H1 (cell line): Measurements from ENCODE around the gene UQCR10. TPM values are rescaled to one million over a fixed set of nuclear protein-coding genes. Genes with fewer than 3 reads are reported as not detected.

ENCODE experiments used
- CTCF ChIA-PET: fragments of 300-600 bp; sonication (Branson Sonifier 250); formaldehyde crosslinking; loops from one replicate; lab custom pipeline; 2021; ENCODE audit not compliant: partially characterized antibody; lab: Charles Lee
- POLR2A ChIA-PET: fragments of 300-600 bp; sonication (Branson Sonifier 250); formaldehyde crosslinking; loops from one replicate; lab custom pipeline; 2021; ENCODE audit warnings: inconsistent platforms; ENCODE audit not compliant: partially characterized antibody; lab: Charles Lee
- DNase-seq, 2 experiments: peaks; one replicate each; pipeline versions ENCODE4 v3.0.0 to v3.0.0-alpha.2; 2010 to 2022; ENCODE audit warnings: low spot score in 2 of 2, low read depth in 1 of 2, mixed read lengths in 1 of 2
- FAIRE-seq: peaks from 2 replicates; lab custom pipeline; 2011; peaks lifted over from hg19 to GRCh38; lab: Jason Lieb, UNC
- H2AFZ ChIP-seq: 2 replicates; pipeline ENCODE4 v1.8.1; 2012; ENCODE audit warnings: low read length, inconsistent platforms
- H2AK5ac ChIP-seq: 2 replicates; pipeline ENCODE4 v1.6.1; 2013; ENCODE audit warnings: low read depth, low read length
- H2BK120ac ChIP-seq: replicated peaks from 2 replicates; pipeline ENCODE3; 2013; ENCODE audit warnings: low read depth, low read length, inconsistent platforms
- H2BK12ac ChIP-seq: 2 replicates; pipeline ENCODE4 v1.6.1; 2013; ENCODE audit warnings: low read depth, low read length
- H2BK15ac ChIP-seq: 2 replicates; pipeline ENCODE4 v1.6.1; 2013; ENCODE audit warnings: low read length
- H2BK20ac ChIP-seq: 2 replicates; pipeline ENCODE4 v1.6.1; 2013; ENCODE audit warnings: low read length
- H2BK5ac ChIP-seq: 2 replicates; pipeline ENCODE4 v1.6.1; 2013; ENCODE audit warnings: low read depth, low read length
- H3K14ac ChIP-seq: 2 replicates; pipeline ENCODE4 v1.6.1; 2013; ENCODE audit warnings: inconsistent platforms; ENCODE audit not compliant: insufficient read length
- H3K18ac ChIP-seq: 2 replicates; pipeline ENCODE4 v1.6.1; 2013; ENCODE audit warnings: low read length; ENCODE audit errors: extremely low read depth
- H3K23ac ChIP-seq: 2 replicates; pipeline ENCODE4 v1.6.1; 2013; ENCODE audit warnings: inconsistent platforms; ENCODE audit not compliant: insufficient read length
- H3K23me2 ChIP-seq: 2 replicates; pipeline ENCODE4 v1.6.1; 2013; ENCODE audit warnings: low read depth, low read length
- H3K27ac ChIP-seq: 2 replicates; pipeline ENCODE4 v1.6.1; 2011; ENCODE audit warnings: low read depth, low read length, inconsistent platforms
- H3K27me3 ChIP-seq, 4 experiments: replicated peaks in 1 of 4; 1 replicate in 1 of 4; 2 replicates in 3 of 4; pipeline versions ENCODE4 v1.6.1 to v1.8.1; 2011 to 2013; ENCODE audit warnings: low read length in 3 of 4, mild to moderate bottlenecking in 3 of 4, inconsistent platforms in 2 of 4, mixed read lengths in 2 of 4, moderate library complexity in 1 of 4; ENCODE audit not compliant: control insufficient read depth in 3 of 4, insufficient read depth in 3 of 4; ENCODE audit errors: extremely low read depth in 1 of 4
- H3K36me3 ChIP-seq, 4 experiments: 2 replicates each; pipeline versions ENCODE4 v1.6.1 to v1.8.1; 2011 to 2013; ENCODE audit warnings: mild to moderate bottlenecking in 4 of 4, low read length in 3 of 4, moderate library complexity in 2 of 4, control low read depth in 1 of 4, inconsistent platforms in 1 of 4; ENCODE audit not compliant: insufficient read depth in 4 of 4, control insufficient read depth in 2 of 4
- H3K4ac ChIP-seq: replicated peaks from 2 replicates; pipeline ENCODE3; 2013; ENCODE audit warnings: low read length, low read depth, mixed read lengths, inconsistent platforms; ENCODE audit not compliant: insufficient read length
- H3K4me1 ChIP-seq, 4 experiments: replicated peaks in 1 of 4; 1 replicate in 1 of 4; 2 replicates in 3 of 4; pipeline versions ENCODE4 v1.6.1 to v1.8.1; 2011 to 2013; ENCODE audit warnings: low read length in 3 of 4, inconsistent platforms in 2 of 4, mixed read lengths in 1 of 4; ENCODE audit not compliant: insufficient read depth in 4 of 4, control insufficient read depth in 3 of 4
- H3K4me2 ChIP-seq, 2 experiments: 2 replicates each; pipeline versions ENCODE4 v1.6.1 to v1.8.1; 2011 to 2013; ENCODE audit warnings: low read depth in 2 of 2, low read length in 2 of 2, control low read depth in 1 of 2, inconsistent platforms in 1 of 2, mild to moderate bottlenecking in 1 of 2; ENCODE audit not compliant: insufficient read depth in 1 of 2
- H3K4me3 ChIP-seq, 4 experiments: fragments of 200-600, 300-600 bp in 1 of 4; sonication (generic), shearing (Covaris generic), sonication (Bioruptor Twin) in 1 of 4; 2 replicates each; pipeline versions ENCODE4 v1.5.1 to v1.8.1; 2011 to 2016; ENCODE audit warnings: low read length in 4 of 4, low read depth in 3 of 4, control low read depth in 2 of 4, inconsistent platforms in 2 of 4, mild to moderate bottlenecking in 2 of 4, mixed read lengths in 1 of 4, moderate library complexity in 1 of 4; ENCODE audit not compliant: insufficient read depth in 2 of 4; ENCODE audit errors: extremely low read depth in 1 of 4
- H3K56ac ChIP-seq: replicated peaks from 2 replicates; pipeline ENCODE3; 2013; ENCODE audit warnings: low read depth, mild to moderate bottlenecking, mixed read lengths, low read length, inconsistent platforms; ENCODE audit not compliant: insufficient read length
- H3K79me1 ChIP-seq: 2 replicates; pipeline ENCODE4 v1.6.1; 2013; ENCODE audit warnings: low read depth, low read length, control low read depth
- H3K79me2 ChIP-seq, 2 experiments: 2 replicates each; pipeline versions ENCODE4 v1.6.1 to v1.8.1; 2012 to 2013; ENCODE audit warnings: low read length in 2 of 2, mild to moderate bottlenecking in 2 of 2, inconsistent platforms in 1 of 2; ENCODE audit not compliant: insufficient read depth in 2 of 2, control insufficient read depth in 1 of 2
- H3K9ac ChIP-seq, 4 experiments: replicated peaks in 1 of 4; 1 replicate in 1 of 4; 2 replicates in 3 of 4; pipeline versions ENCODE4 v1.6.1 to v1.8.1; 2011 to 2013; ENCODE audit warnings: low read depth in 3 of 4, low read length in 3 of 4, control low read depth in 2 of 4, mild to moderate bottlenecking in 2 of 4, moderate library complexity in 2 of 4, inconsistent platforms in 1 of 4; ENCODE audit errors: extremely low read depth in 1 of 4
- H3K9me3 ChIP-seq, 2 experiments: 2 replicates each; pipeline versions ENCODE4 v1.6.1 to v1.8.1; 2012 to 2013; ENCODE audit warnings: mild to moderate bottlenecking in 2 of 2, moderate library complexity in 2 of 2, control low read depth in 1 of 2, inconsistent platforms in 1 of 2, low read depth in 1 of 2, low read length in 1 of 2, mixed read lengths in 1 of 2; ENCODE audit not compliant: insufficient read depth in 2 of 2
- H4K20me1 ChIP-seq, 2 experiments: replicated peaks in 1 of 2; 2 replicates each; pipeline versions ENCODE3 to v1.8.1; 2011 to 2013; ENCODE audit warnings: inconsistent platforms in 2 of 2, low read length in 2 of 2, mild to moderate bottlenecking in 1 of 2; ENCODE audit not compliant: insufficient read depth in 2 of 2, control insufficient read depth in 1 of 2
- H4K5ac ChIP-seq: 2 replicates; pipeline ENCODE4 v1.6.1; 2013; ENCODE audit warnings: low read length, low read depth, mixed read lengths, inconsistent platforms; ENCODE audit not compliant: insufficient read length
- H4K8ac ChIP-seq: 2 replicates; pipeline ENCODE4 v1.8.0; 2013; ENCODE audit warnings: mild to moderate bottlenecking, moderate library complexity, low read length, inconsistent platforms; ENCODE audit not compliant: insufficient read depth; ENCODE audit errors: extremely low read depth
- H4K91ac ChIP-seq: replicated peaks from 2 replicates; pipeline ENCODE3; 2013; ENCODE audit warnings: low read length, mixed read lengths, inconsistent platforms; ENCODE audit not compliant: insufficient read length
- BACH1 ChIP-seq: IDR thresholded peaks from 2 replicates; pipeline ENCODE4 v1.6.1; 2012; ENCODE audit warnings: low read length, improper control_type of control experiment
- CHD2 ChIP-seq: IDR thresholded peaks from 2 replicates; pipeline ENCODE4 v1.6.1; 2012; ENCODE audit warnings: low read length, improper control_type of control experiment
- GABPA ChIP-seq: IDR thresholded peaks from 2 replicates; pipeline ENCODE4 v1.6.1; 2011; ENCODE audit warnings: mild to moderate bottlenecking, low read length, moderate library complexity, borderline replicate concordance; ENCODE audit not compliant: insufficient read depth
- JUN ChIP-seq: IDR thresholded peaks from 2 replicates; pipeline ENCODE4 v1.6.1; 2011; ENCODE audit warnings: low read depth, mild to moderate bottlenecking, improper control_type of control experiment, low read length
- KDM1A ChIP-seq: fragments of 200-600, 300-600 bp; sonication (generic); IDR thresholded peaks from 2 replicates; pipeline ENCODE4 v1.7.1; 2016; ENCODE audit warnings: mild to moderate bottlenecking, low read length, borderline replicate concordance
- KDM4A ChIP-seq: IDR thresholded peaks from one replicate; pipeline ENCODE4 v1.7.1; 2012; ENCODE audit warnings: low read depth, mild to moderate bottlenecking, moderate library complexity, low read length, inconsistent platforms; ENCODE audit not compliant: severe bottlenecking
- RBBP5 ChIP-seq: IDR thresholded peaks from 2 replicates; pipeline ENCODE4 v1.7.1; 2012; ENCODE audit warnings: low read depth, mild to moderate bottlenecking, inconsistent platforms, low read length, moderate library complexity, borderline replicate concordance
- RNF2 ChIP-seq: fragments of 200-900, 300-1000 bp; sonication (generic); IDR thresholded peaks from 2 replicates; pipeline ENCODE4 v1.7.1; 2016; ENCODE audit warnings: borderline replicate concordance, low read depth, mild to moderate bottlenecking, antibody characterized with exemption, low read length; ENCODE audit not compliant: poor library complexity, severe bottlenecking; ENCODE audit errors: missing control alignments
- SIN3A ChIP-seq, 2 experiments: IDR thresholded peaks in 1 of 2; conservative IDR thresholded peaks in 1 of 2; 2 replicates each; pipeline ENCODE4 v1.6.1; 2011 to 2012; ENCODE audit warnings: low read length in 2 of 2, improper control_type of control experiment in 1 of 2, low read depth in 1 of 2, mild to moderate bottlenecking in 1 of 2
- SRF ChIP-seq: IDR thresholded peaks from 2 replicates; pipeline ENCODE4 v1.6.1; 2011; ENCODE audit warnings: mild to moderate bottlenecking, low read depth, low read length, moderate library complexity
- TBP ChIP-seq: IDR thresholded peaks from 2 replicates; pipeline ENCODE4 v1.6.1; 2011; ENCODE audit warnings: low read depth, low read length, improper control_type of control experiment
- TEAD4 ChIP-seq: IDR thresholded peaks from 2 replicates; pipeline ENCODE4 v1.6.1; 2012; ENCODE audit warnings: low read depth, low read length, inconsistent platforms, mixed read lengths
- WGBS, 2 experiments: shearing (Covaris generic) in 1 of 2; methylation state at CpG; one replicate each; pipeline versions ENCODE4 v1.1.6 to v1.1.7; 2013 to 2015; ENCODE audit warnings: low lambda C conversion rate in 2 of 2, mixed read lengths in 2 of 2, inconsistent platforms in 1 of 2, low coverage in 1 of 2, missing lambda C conversion rate in 1 of 2; ENCODE audit not compliant: insufficient replicate concordance in 2 of 2, insufficient coverage in 1 of 2, insufficient read length in 1 of 2; ENCODE audit errors: extremely low coverage in 1 of 2, missing lambda C conversion rate in 1 of 2; 5-methylcytosine and 5-hydroxymethylcytosine counted together
- polyA plus RNA-seq, 7 experiments: library from polyadenylated mRNA; depleted of rRNA in 3 of 7; stranded (reverse) in 5 of 7; unstranded in 2 of 7; fragments of >200 nt in 5 of 7; fragments of 200-250 nt in 2 of 7; gene quantifications; 1 replicate in 5 of 7; 2 replicates in 1 of 7; 4 replicates in 1 of 7; pipeline versions ENCODE4 v1.2.1 to v1.2.3, GENCODE V29; 2011 to 2013; ENCODE audit warnings: missing spikeins in 2 of 7, mixed read lengths in 2 of 7
- total RNA-seq: library from RNA; stranded (reverse); fragmentation: NEBNext Ultra II Directional; extraction: Animal tissue kit (Norgen Biotek cat#: 25700); gene quantifications from 2 replicates; pipeline ENCODE4 v1.2.1, GENCODE V29; 2021
- TF ChIP-seq, protein P1 (sequence below): IDR thresholded peaks from 2 replicates; pipeline ENCODE4 v1.6.1; 2011; ENCODE audit warnings: low read length, improper control_type of control experiment

Gene UQCR10
- total and polyA plus RNA-seq, 2 of the 8 experiments (the other 6 are each of a cell fraction or from before 2014, with no cell fraction given) = 102 to 260 TPM

DNA sequence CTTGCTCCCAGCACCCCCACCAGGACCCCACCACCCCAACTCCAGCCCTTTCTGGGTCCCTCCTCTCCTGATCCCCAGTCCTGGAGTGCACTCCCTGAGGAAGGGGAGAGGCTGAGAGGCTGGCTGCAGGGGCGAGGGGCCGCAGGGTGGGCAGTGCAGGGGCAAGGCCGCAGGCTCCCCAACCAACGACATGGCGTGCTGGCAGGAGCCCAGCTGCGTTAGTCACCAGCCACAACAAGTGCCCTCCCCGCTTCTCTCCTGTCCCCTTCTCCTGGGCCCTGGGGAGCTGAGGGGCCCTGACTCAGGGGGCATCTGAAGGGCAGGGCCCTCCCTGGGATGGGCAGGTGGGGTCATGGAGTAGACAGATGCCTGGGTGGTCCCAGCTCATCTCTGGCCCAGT is 45.0 kb upstream of the UQCR10 start:
- WGBS, 2 experiments = 92% methylated on average over 4 of the region's 7 CpGs; no CpG with 5 or more reads in 1 of the 2 experiments
- H3K36me3 ChIP-seq = no peaks in the 10 kb centered on the region
- no peak overlapping the region for H2BK12ac ChIP-seq
- H3K23me2 ChIP-seq = peaks cover 5% of the 10 kb centered on the region; the same call in 1 of the 2 replicates
- H2BK15ac ChIP-seq = no peak overlapping the region
- H4K91ac ChIP-seq = no peak overlapping the region
- peaks cover 21 to 45% (median 35%) of the 10 kb centered on the region in 4 experiments for H3K27me3 ChIP-seq
- CTCF ChIA-PET = interaction anchor here (0.6 to 2.4 kb wide), 6 partner anchors 11 to 96 kb away, joined by 3 to 12 read pairs (median 6); no protein-coding TSS in a partner anchor
- H3K9ac ChIP-seq = no peak overlapping the region
- H3K4me3 ChIP-seq = no peak overlapping the region
- no peak overlapping the region for H3K56ac ChIP-seq
- no peak overlapping the region for H4K8ac ChIP-seq
- H3K79me2 ChIP-seq = no peaks in the 10 kb centered on the region
- H2AFZ ChIP-seq = no peak overlapping the region
- no peak overlapping the region for H3K4me2 ChIP-seq
- H3K4ac ChIP-seq = no peak overlapping the region
- no peak for FAIRE-seq
- H2BK120ac ChIP-seq = no peak overlapping the region
- no peak overlapping the region for H3K27ac ChIP-seq
- H3K23ac ChIP-seq = no peak overlapping the region
- POLR2A ChIA-PET = no interaction called here
- no peak overlapping the region for H2AK5ac ChIP-seq
- H2BK20ac ChIP-seq = no peak overlapping the region
- H2BK5ac ChIP-seq = no peak overlapping the region
- H3K18ac ChIP-seq = no peak overlapping the region; the same call in 1 of the 2 replicates
- H3K4me1 ChIP-seq = peaks cover 0 to 20% (median 7%) of the 10 kb centered on the region in 4 experiments; a peak in 6 of 7 replicates
- H3K79me1 ChIP-seq = no peaks in the 10 kb centered on the region
- no peak overlapping the region for H4K5ac ChIP-seq
- peaks cover 3% of the 10 kb centered on the region in 2 experiments for H4K20me1 ChIP-seq
- DNase-seq = no peak
- H3K14ac ChIP-seq = no peak overlapping the region
- no peaks in the 10 kb centered on the region for H3K9me3 ChIP-seq
- no peak for TF ChIP-seq RNF2
- no peak for TF ChIP-seq KDM4A
- no peak for TF ChIP-seq SRF
- no peak for TF ChIP-seq TEAD4
- TF ChIP-seq GABPA = no peak
- no peak for TF ChIP-seq CHD2
- no peak for TF ChIP-seq SIN3A (conservative IDR thresholded peaks at IDR 0.05 in 1 of 2, IDR thresholded peaks at IDR 0.05 in 1 of 2; ENCODE audit: low read depth in 1 of 2, low read length in 2 of 2)
- TF ChIP-seq JUN = no peak
- no peak for TF ChIP-seq RBBP5
- no peak for TF ChIP-seq TBP
- TF ChIP-seq, protein P1, sequence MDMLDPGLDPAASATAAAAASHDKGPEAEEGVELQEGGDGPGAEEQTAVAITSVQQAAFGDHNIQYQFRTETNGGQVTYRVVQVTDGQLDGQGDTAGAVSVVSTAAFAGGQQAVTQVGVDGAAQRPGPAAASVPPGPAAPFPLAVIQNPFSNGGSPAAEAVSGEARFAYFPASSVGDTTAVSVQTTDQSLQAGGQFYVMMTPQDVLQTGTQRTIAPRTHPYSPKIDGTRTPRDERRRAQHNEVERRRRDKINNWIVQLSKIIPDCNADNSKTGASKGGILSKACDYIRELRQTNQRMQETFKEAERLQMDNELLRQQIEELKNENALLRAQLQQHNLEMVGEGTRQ = no peak
- no peak for TF ChIP-seq KDM1A
- no peak for TF ChIP-seq BACH1
